Measurements from ENCODE around the gene FAT2.

- no peak for TF ChIP-seq CTCF (IDR thresholded peaks at IDR 0.05; ENCODE audit: insufficient read depth, low read length)
- TF ChIP-seq POLR2AphosphoS5 (IDR thresholded peaks at IDR 0.05; ENCODE audit: low read depth) = no peak
Measured at GRCh38 chr5:151555760-151556576, 35.2 kb downstream of the FAT2 start.
